Gastroesophageal sphincter (tissue), 4 donors: ENCODE measurements around the gene SLC37A1. TPM values are rescaled to one million over a fixed set of nuclear protein-coding genes. Genes with fewer than 3 reads are reported as not detected.

Experiments
- ATAC-seq: fragments of 150-250 bp; one replicate; pipeline ENCODE4 v1.9.1; 2016; ENCODE audit warnings: mild to moderate bottlenecking, moderate library complexity
- H3K27ac ChIP-seq, 4 donors: fragments of 200-600 bp; sonication (generic) in 3 of 4; 1 replicate in 3 of 4; 2 replicates in 1 of 4; pipeline ENCODE4 v1.5.1; 2016 to 2019
- H3K27me3 ChIP-seq: fragments of 200-600 bp; sonication (generic); one replicate; pipeline ENCODE4 v1.5.1; 2019
- H3K36me3 ChIP-seq, 2 donors: fragments of 200-600 bp; sonication (generic); one replicate each; pipeline ENCODE4 v1.5.1; 2019; ENCODE audit warnings: control low read depth in 1 of 2
- H3K4me1 ChIP-seq, 3 donors: fragments of 200-600 bp; sonication (generic); 1 replicate in 2 of 3; 2 replicates in 1 of 3; pipeline ENCODE4 v1.5.1; 2016 to 2019; ENCODE audit warnings: control low read depth in 2 of 3
- H3K4me3 ChIP-seq, 2 donors: fragments of 200-600 bp; sonication (generic); one replicate each; pipeline ENCODE4 v1.5.1; 2019; ENCODE audit warnings: mild to moderate bottlenecking in 1 of 2, moderate library complexity in 1 of 2
- H3K9me3 ChIP-seq, 3 donors: fragments of 200-600 bp; sonication (generic); one replicate each; pipeline ENCODE4 v1.5.1; 2017 to 2019; ENCODE audit warnings: control low read depth in 2 of 3
- EP300 ChIP-seq: sonication (generic); formaldehyde crosslinking; IDR thresholded peaks from one replicate; pipeline ENCODE4 v1.6.1; 2017; ENCODE audit warnings: antibody characterized with exemption, mild to moderate bottlenecking
- POLR2A ChIP-seq, 2 donors: fragments of 450-650 bp; IDR thresholded peaks; one replicate each; pipeline ENCODE4 v1.6.1; 2017; ENCODE audit warnings: antibody characterized with exemption in 2 of 2, mild to moderate bottlenecking in 2 of 2, moderate library complexity in 1 of 2
- POLR2AphosphoS5 ChIP-seq: sonication (generic); formaldehyde crosslinking; IDR thresholded peaks from one replicate; pipeline ENCODE4 v1.6.1; 2017; ENCODE audit warnings: antibody characterized with exemption
- WGBS, 2 donors: methylation state at CpG; one replicate each; pipeline ENCODE4 v1.1.5; 2018; ENCODE audit warnings: low coverage in 1 of 2; 5-methylcytosine and 5-hydroxymethylcytosine counted together
- total RNA-seq, 4 donors: library from RNA; depleted of rRNA; stranded (reverse); fragments of >200 nt; gene quantifications; one replicate each; pipeline ENCODE4 v1.1.0, GENCODE V29; 2016
- TF ChIP-seq, protein P1 (sequence below), 4 experiments: fragments of 200-600 bp in 2 of 4; fragments of 450-650 bp in 2 of 4; sonication (generic) in 1 of 4; IDR thresholded peaks; one replicate each; pipeline ENCODE4 v1.5.1; 2017 to 2019; ENCODE audit warnings: antibody characterized with exemption in 4 of 4, mild to moderate bottlenecking in 2 of 4, moderate library complexity in 2 of 4

The SLC37A1 gene
- total RNA-seq, 4 donors from 2014 or later, result 3.7 to 7.8 (median 4.3) TPM

DNA sequence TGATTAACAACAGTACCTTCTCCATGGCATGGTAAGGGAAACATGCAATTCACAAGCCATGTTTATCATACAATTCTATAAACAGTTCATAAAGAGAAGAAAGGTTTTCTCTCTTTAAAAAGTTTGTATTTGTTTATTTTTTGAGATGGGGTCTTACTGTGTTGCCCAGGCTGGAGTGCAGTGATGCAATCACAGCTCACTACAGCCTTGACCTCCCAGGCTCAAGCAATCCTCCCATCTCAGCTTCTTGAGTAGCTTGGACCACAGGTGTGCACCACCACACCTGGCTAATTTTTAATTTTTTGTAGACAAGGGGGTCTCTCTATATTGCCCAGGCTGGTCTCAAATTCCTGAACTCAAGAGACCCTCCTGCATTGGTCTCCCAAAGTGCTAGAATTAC, 28.0 kb downstream of the SLC37A1 start:
- Histone ChIP-seq H3K4me3 (no peak overlapping the region), H3K9me3 (no peaks in the 10 kb centered on the region)
- TF ChIP-seq, protein P1, sequence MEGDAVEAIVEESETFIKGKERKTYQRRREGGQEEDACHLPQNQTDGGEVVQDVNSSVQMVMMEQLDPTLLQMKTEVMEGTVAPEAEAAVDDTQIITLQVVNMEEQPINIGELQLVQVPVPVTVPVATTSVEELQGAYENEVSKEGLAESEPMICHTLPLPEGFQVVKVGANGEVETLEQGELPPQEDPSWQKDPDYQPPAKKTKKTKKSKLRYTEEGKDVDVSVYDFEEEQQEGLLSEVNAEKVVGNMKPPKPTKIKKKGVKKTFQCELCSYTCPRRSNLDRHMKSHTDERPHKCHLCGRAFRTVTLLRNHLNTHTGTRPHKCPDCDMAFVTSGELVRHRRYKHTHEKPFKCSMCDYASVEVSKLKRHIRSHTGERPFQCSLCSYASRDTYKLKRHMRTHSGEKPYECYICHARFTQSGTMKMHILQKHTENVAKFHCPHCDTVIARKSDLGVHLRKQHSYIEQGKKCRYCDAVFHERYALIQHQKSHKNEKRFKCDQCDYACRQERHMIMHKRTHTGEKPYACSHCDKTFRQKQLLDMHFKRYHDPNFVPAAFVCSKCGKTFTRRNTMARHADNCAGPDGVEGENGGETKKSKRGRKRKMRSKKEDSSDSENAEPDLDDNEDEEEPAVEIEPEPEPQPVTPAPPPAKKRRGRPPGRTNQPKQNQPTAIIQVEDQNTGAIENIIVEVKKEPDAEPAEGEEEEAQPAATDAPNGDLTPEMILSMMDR (IDR thresholded peaks at IDR 0.05), result no peak
- no peak for TF ChIP-seq EP300

DNA sequence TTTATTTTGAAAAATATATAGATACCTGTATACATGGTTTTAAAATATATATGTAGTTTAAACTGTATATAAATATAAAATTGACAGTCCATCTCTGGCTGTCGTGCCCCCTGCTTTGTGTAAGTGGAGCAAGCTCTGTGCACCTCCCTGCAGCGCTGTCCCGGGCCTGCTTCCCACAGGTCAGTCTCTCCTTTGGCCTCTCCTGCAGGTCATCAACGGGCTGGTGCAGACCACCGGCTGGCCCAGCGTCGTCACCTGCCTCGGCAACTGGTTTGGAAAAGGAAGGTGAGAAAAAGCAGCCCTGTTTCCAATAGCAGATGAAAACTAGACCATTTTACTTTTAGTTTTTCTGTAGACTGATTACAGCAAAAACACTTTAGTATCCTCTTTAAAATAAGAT, 28.5 kb downstream of the SLC37A1 start:
- Histone ChIP-seq H3K4me1 (peaks cover 0 to 4% (median 0%) of the 10 kb centered on the region in 3 donors), H3K27me3 (no peaks in the 10 kb centered on the region), H3K27ac (no peak overlapping the region), H3K9me3 (no peaks in the 10 kb centered on the region), H3K36me3 (peaks cover 0 to 75% of the 10 kb centered on the region in 2 donors), H3K4me3 (no peak overlapping the region)
- ATAC-seq, result no peak
- no peak for TF ChIP-seq EP300
- TF ChIP-seq POLR2AphosphoS5, result no peak
- TF ChIP-seq, protein P1 (IDR thresholded peaks at IDR 0.05), result no peak
- WGBS, 2 donors, result 66 to 85% methylated on average over 4 to 5 of the region's 8 CpGs

More for the DNA sequence above, 28.0 kb downstream of the SLC37A1 start:
- Histone ChIP-seq H3K36me3 (peaks cover 0 to 72% of the 10 kb centered on the region in 2 donors), H3K27me3 (no peaks in the 10 kb centered on the region), H3K27ac (no peak overlapping the region), H3K4me1 (peaks cover 0 to 10% (median 0%) of the 10 kb centered on the region in 3 donors)
- no peak for ATAC-seq

DNA sequence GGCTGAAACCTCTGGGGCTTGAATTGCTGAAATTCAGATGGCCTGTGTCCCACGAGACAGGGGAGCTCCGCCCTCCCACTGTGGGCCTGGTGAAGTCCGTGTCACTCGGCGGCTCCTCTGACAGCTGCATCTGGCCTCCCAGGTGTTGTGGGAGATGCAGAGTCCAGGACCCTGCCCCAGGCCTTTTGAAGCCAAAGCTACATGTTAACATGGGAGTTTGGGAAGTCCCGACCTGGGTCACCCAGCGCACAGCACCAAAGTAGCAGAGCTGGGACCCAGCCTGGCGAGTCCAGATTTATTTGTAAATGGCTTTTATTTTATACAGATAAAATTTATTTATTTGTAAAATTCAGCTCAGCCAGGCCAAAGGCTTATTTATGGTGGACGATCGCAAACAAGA, 28.9 kb downstream of the SLC37A1 start:
- no peak for ATAC-seq
- Histone ChIP-seq H3K4me3 (no peak overlapping the region), H3K4me1 (peaks cover 0 to under 1% (median 0%) of the 10 kb centered on the region in 3 donors), H3K36me3 (peaks cover 0 to 79% of the 10 kb centered on the region in 2 donors), H3K9me3 (no peaks in the 10 kb centered on the region), H3K27ac (no peak overlapping the region), H3K27me3 (no peaks in the 10 kb centered on the region)
- no peak for TF ChIP-seq POLR2AphosphoS5
- TF ChIP-seq EP300, result no peak
- TF ChIP-seq, protein P1 (IDR thresholded peaks at IDR 0.05), result no peak
- no peak for TF ChIP-seq POLR2A (IDR thresholded peaks at IDR 0.05)
- WGBS, 2 donors, result 86 to 88% methylated on average over 8 of the region's 10 CpGs

DNA sequence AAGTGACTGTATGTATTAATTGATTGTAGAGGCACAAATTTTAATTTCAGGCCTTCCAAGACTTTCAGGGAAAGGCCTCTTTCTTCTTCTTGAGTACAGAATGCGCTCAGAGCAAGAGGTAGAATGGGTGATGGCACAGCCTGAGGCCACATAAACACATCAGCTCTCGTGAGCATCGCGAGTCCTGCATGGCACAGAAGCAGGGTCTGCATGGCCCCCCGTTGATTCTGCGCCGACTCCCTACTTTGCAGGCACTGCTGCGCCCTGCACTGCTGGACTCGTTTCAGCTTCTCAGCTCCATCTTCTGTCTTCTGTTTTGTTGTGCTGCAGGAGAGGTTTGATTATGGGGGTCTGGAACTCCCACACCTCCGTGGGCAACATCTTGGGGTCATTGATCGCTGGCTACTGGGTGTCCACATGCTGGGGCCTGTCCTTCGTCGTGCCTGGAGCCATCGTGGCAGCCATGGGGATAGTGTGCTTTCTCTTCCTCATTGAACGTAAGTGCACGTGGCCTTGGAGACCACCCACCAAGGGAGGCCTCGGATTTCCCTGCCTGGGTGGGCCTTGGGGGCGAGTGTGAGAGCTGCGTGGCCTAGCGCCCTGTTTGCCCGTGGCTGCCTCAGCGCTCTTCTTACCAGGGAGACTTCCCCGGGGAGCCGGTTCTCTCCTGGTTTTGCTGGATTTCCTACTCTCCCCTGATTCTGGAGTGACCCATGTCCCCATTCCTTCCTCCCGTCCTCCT, 29.6 kb downstream of the SLC37A1 start:
- 86 to 92% methylated on average over 10 to 17 of the region's 25 CpGs for WGBS, 2 donors
- Histone ChIP-seq H3K27me3 (no peaks in the 10 kb centered on the region), H3K4me3 (no peak overlapping the region), H3K4me1 (no peaks in the 10 kb centered on the region), H3K9me3 (no peaks in the 10 kb centered on the region), H3K36me3 (peaks cover 0 to 86% of the 10 kb centered on the region in 2 donors), H3K27ac (no peak overlapping the region)
- ATAC-seq, result no peak
- TF ChIP-seq POLR2AphosphoS5, result no peak

DNA sequence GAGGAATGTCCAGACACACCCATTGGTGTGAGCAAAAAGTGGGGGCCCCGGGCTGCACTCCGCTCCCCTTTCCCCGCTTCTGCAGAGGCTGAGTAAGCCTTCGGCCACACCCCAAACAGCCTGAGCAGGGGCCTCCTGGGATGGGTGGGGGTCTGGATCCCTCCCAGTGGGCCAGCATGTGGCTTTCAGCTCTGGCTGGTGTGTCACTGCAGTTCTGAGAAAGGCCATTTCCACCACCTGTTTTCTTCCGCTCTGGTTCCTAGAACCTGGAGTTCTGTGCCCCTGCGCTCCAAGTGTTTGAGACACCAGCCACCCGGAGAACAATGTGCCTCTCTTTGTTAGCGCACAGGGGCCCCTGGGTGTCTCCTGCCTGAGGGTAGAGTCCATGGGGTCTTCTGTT, 30.9 kb downstream of the SLC37A1 start:
- H3K27ac ChIP-seq, result no peak overlapping the region
- 60 to 89% methylated on average over 2 to 6 of the region's 8 CpGs for WGBS, 2 donors
- no peak overlapping the region for H3K4me3 ChIP-seq
- no peaks in the 10 kb centered on the region for H3K9me3 ChIP-seq
- peaks cover 0 to 94% of the 10 kb centered on the region in 2 donors for H3K36me3 ChIP-seq
- H3K27me3 ChIP-seq, result no peaks in the 10 kb centered on the region
- no peak for ATAC-seq
- TF ChIP-seq EP300, result no peak
- no peak for TF ChIP-seq POLR2A (IDR thresholded peaks at IDR 0.05)
- TF ChIP-seq, protein P1 (IDR thresholded peaks at IDR 0.05), result no peak
- no peak for TF ChIP-seq POLR2AphosphoS5
- no peaks in the 10 kb centered on the region for H3K4me1 ChIP-seq
